Thymus (tissue), 11 donors: Measurements from ENCODE around the gene SLAIN2. TPM values are rescaled to one million over a fixed set of nuclear protein-coding genes. Genes with fewer than 3 reads are reported as not detected.

Experiments used
- DNase-seq, 9 donors: peaks; one replicate each; pipeline ENCODE4 v3.0.0-alpha.2; 2013; ENCODE audit warnings: low spot score in 9 of 9, low read depth in 6 of 9, missing footprints in 1 of 9
- H3K27ac ChIP-seq, 2 donors: one replicate each; pipeline ENCODE4 v1.5.1; 2013; ENCODE audit warnings: control low read depth in 1 of 2, low read depth in 1 of 2, low read length in 1 of 2, mild to moderate bottlenecking in 1 of 2, moderate library complexity in 1 of 2
- H3K27me3 ChIP-seq, 2 donors: one replicate each; pipeline ENCODE4 v1.5.1; 2013; ENCODE audit warnings: low read length in 1 of 2; ENCODE audit not compliant: control insufficient read depth in 2 of 2, insufficient read depth in 1 of 2
- H3K36me3 ChIP-seq, 2 donors: one replicate each; pipeline ENCODE4 v1.5.1; 2013; ENCODE audit warnings: low read length in 1 of 2, mild to moderate bottlenecking in 1 of 2, moderate library complexity in 1 of 2; ENCODE audit not compliant: control insufficient read depth in 2 of 2, insufficient read depth in 2 of 2
- H3K4me1 ChIP-seq, 2 donors: one replicate each; pipeline ENCODE4 v1.5.1; 2013; ENCODE audit warnings: low read length in 2 of 2; ENCODE audit not compliant: control insufficient read depth in 2 of 2, insufficient read depth in 2 of 2
- H3K4me3 ChIP-seq, 2 donors: one replicate each; pipeline ENCODE4 v1.5.1; 2013; ENCODE audit warnings: low read length in 2 of 2, control low read depth in 1 of 2, mild to moderate bottlenecking in 1 of 2
- H3K9me3 ChIP-seq, 2 donors: one replicate each; pipeline ENCODE4 v1.5.1; 2013; ENCODE audit warnings: low read length in 1 of 2, mild to moderate bottlenecking in 1 of 2; ENCODE audit not compliant: control insufficient read depth in 2 of 2, insufficient read depth in 1 of 2
- WGBS: extraction: QIAGEN DNeasy Blood & Tissue Kit; methylation state at CpG from one replicate; pipeline ENCODE4 v1.1.7; 2013; 5-methylcytosine and 5-hydroxymethylcytosine counted together
- polyA plus RNA-seq: library from polyadenylated mRNA; stranded (reverse); fragments of 200-250 nt; gene quantifications from one replicate; pipeline ENCODE4 v1.2.3, GENCODE V29; 2013
- total RNA-seq: library from RNA; stranded (reverse); fragments of 120-200 nt; gene quantifications from one replicate; pipeline ENCODE4 v1.2.4, GENCODE V29; 2013
- donor health status: healthy.

The SLAIN2 gene
- total and polyA plus RNA-seq, 2 donors, result 21.2 to 22.1 TPM

- DNase-seq, result no peak
- H3K27me3 ChIP-seq, result no peaks in the 10 kb centered on the region
- no peaks in the 10 kb centered on the region for H3K9me3 ChIP-seq
- H3K4me3 ChIP-seq, result no peak overlapping the region
- no peak overlapping the region for H3K27ac ChIP-seq
- 86% methylated on average over 5 of the region's 5 CpGs for WGBS
- H3K4me1 ChIP-seq, result no peaks in the 10 kb centered on the region
- H3K36me3 ChIP-seq, result peaks cover 8 to 11% of the 10 kb centered on the region in 2 donors
Observed at GRCh38 chr4:48403358-48403757, 62.0 kb downstream of the SLAIN2 start.

GRCh38 chr4:48403779-48404178 lies 62.5 kb downstream of the SLAIN2 start:
- Histone ChIP-seq H3K27ac (no peak overlapping the region), H3K9me3 (no peaks in the 10 kb centered on the region), H3K36me3 (peaks cover 8 to 11% of the 10 kb centered on the region in 2 donors), H3K4me1 (no peaks in the 10 kb centered on the region), H3K27me3 (no peaks in the 10 kb centered on the region), H3K4me3 (no peak overlapping the region)
- 95% methylated on average over 9 of the region's 9 CpGs for WGBS
- no peak for DNase-seq

GRCh38 chr4:48405924-48406323 lies 64.6 kb downstream of the SLAIN2 start:
- 97% methylated on average over 3 of the region's 3 CpGs for WGBS
- Histone ChIP-seq H3K27me3 (no peaks in the 10 kb centered on the region), H3K36me3 (peaks cover 16 to 18% of the 10 kb centered on the region in 2 donors), H3K9me3 (no peaks in the 10 kb centered on the region), H3K4me1 (no peaks in the 10 kb centered on the region), H3K4me3 (no peak overlapping the region), H3K27ac (no peak overlapping the region)
- DNase-seq, result no peak

GRCh38 chr4:48409203-48409602 lies 67.9 kb downstream of the SLAIN2 start:
- 98% methylated on average over 4 of the region's 4 CpGs for WGBS

GRCh38 chr4:48410812-48411211 lies 69.5 kb downstream of the SLAIN2 start:
- no peak overlapping the region for H3K27ac ChIP-seq
- no peaks in the 10 kb centered on the region for H3K4me1 ChIP-seq
- H3K9me3 ChIP-seq, result no peaks in the 10 kb centered on the region
- 92% methylated on average over 7 of the region's 7 CpGs for WGBS
- no peaks in the 10 kb centered on the region for H3K27me3 ChIP-seq
- no peak for DNase-seq
- peaks cover 10% of the 10 kb centered on the region in 2 donors for H3K36me3 ChIP-seq
- H3K4me3 ChIP-seq, result no peak overlapping the region

More at GRCh38 chr4:48409203-48409602, 67.9 kb downstream of the SLAIN2 start:
- Histone ChIP-seq H3K4me1 (no peaks in the 10 kb centered on the region), H3K27me3 (no peaks in the 10 kb centered on the region), H3K36me3 (peaks cover 10% of the 10 kb centered on the region in 2 donors), H3K9me3 (no peaks in the 10 kb centered on the region), H3K4me3 (no peak overlapping the region), H3K27ac (no peak overlapping the region)
- no peak for DNase-seq

- H3K27me3 ChIP-seq, result no peaks in the 10 kb centered on the region
- no peak overlapping the region for H3K27ac ChIP-seq
- no peaks in the 10 kb centered on the region for H3K9me3 ChIP-seq
- DNase-seq, result no peak
- no peaks in the 10 kb centered on the region for H3K4me1 ChIP-seq
- 98% methylated on average over 6 of the region's 6 CpGs for WGBS
- no peak overlapping the region for H3K4me3 ChIP-seq
- peaks cover 12 to 27% of the 10 kb centered on the region in 2 donors for H3K36me3 ChIP-seq
Observed at GRCh38 chr4:48420144-48420543, 78.8 kb downstream of the SLAIN2 start.

GRCh38 chr4:48421101-48421500 lies 79.8 kb downstream of the SLAIN2 start:
- DNase-seq, result no peak
- Histone ChIP-seq H3K27me3 (no peaks in the 10 kb centered on the region), H3K9me3 (no peaks in the 10 kb centered on the region), H3K27ac (no peak overlapping the region), H3K4me1 (no peaks in the 10 kb centered on the region), H3K4me3 (no peak overlapping the region), H3K36me3 (peaks cover 12 to 27% of the 10 kb centered on the region in 2 donors)
- over 99% methylated on average over 2 of the region's 2 CpGs for WGBS

GRCh38 chr4:48428926-48429325 lies 87.6 kb downstream of the SLAIN2 start:
- no peak overlapping the region for H3K4me3 ChIP-seq
- H3K9me3 ChIP-seq, result no peaks in the 10 kb centered on the region
- no peak for DNase-seq
- H3K36me3 ChIP-seq, result no peaks in the 10 kb centered on the region
- no peaks in the 10 kb centered on the region for H3K27me3 ChIP-seq
- WGBS, result 96% methylated on average over 2 of the region's 2 CpGs
- H3K4me1 ChIP-seq, result no peaks in the 10 kb centered on the region
- H3K27ac ChIP-seq, result no peak overlapping the region

- H3K27ac ChIP-seq, result no peak overlapping the region
- H3K4me1 ChIP-seq, result no peaks in the 10 kb centered on the region
- 0% methylated on average over 1 of the region's 1 CpG for WGBS
- no peak for DNase-seq
- H3K27me3 ChIP-seq, result no peaks in the 10 kb centered on the region
- H3K36me3 ChIP-seq, result no peaks in the 10 kb centered on the region
- H3K9me3 ChIP-seq, result no peaks in the 10 kb centered on the region
- no peak overlapping the region for H3K4me3 ChIP-seq
Observed at GRCh38 chr4:48429709-48430474, 88.6 kb downstream of the SLAIN2 start.
